Stimulated activated CD8-positive, alpha-beta memory T cell treated with anti-CD3 and anti-CD28 coated beads, Interleukin-15, amount 100 ng/mL, for 48 hours (primary cell): Measurements from ENCODE around the gene CA6.
"Not testable (repeated sequence)": the region's sequence is repeated elsewhere in the genome, so short reads cannot be mapped to it uniquely, and the experiment has no call there.

ENCODE experiments used
- DNase-seq, 2 donors: peaks; one replicate each; pipeline ENCODE4 v3.0.0-alpha.2; 2020; ENCODE audit warnings: low read depth in 2 of 2

CA6 gene

GRCh38 chr1:8945568-8945967, at the start of gene CA6:
Gene CA6 (plus strand): TSS chr1:8945868. CDS start chr1:8945887, 19 bp downstream.
- no peak for DNase-seq

- DNase-seq = not testable (repeated sequence)
Measured at GRCh38 chr1:8896775-8897174, 48.9 kb upstream of the CA6 start.

- not testable (repeated sequence) for DNase-seq
Measured at GRCh38 chr1:8897505-8897904, 48.2 kb upstream of the CA6 start.

- DNase-seq = not testable (repeated sequence)
Measured at GRCh38 chr1:8898418-8898817, 47.2 kb upstream of the CA6 start.

- DNase-seq = no peak
Measured at GRCh38 chr1:8899046-8899445, 46.6 kb upstream of the CA6 start.

- not testable (repeated sequence) for DNase-seq
Measured at GRCh38 chr1:8900684-8901083, 45.0 kb upstream of the CA6 start.

- no peak for DNase-seq
Measured at GRCh38 chr1:8902765-8903164, 42.9 kb upstream of the CA6 start.

GRCh38 chr1:8903410-8903809, 42.3 kb upstream of the CA6 start:
- DNase-seq = no peak

- no peak for DNase-seq
Measured at GRCh38 chr1:8903908-8904650, 41.6 kb upstream of the CA6 start.

- DNase-seq = no peak
Measured at GRCh38 chr1:8905582-8906191, 40.0 kb upstream of the CA6 start.

- DNase-seq = no peak
Measured at GRCh38 chr1:8908388-8909151, 37.1 kb upstream of the CA6 start.

GRCh38 chr1:8910331-8910730, 35.3 kb upstream of the CA6 start:
- no peak for DNase-seq

GRCh38 chr1:8910914-8911313, 34.8 kb upstream of the CA6 start:
- no peak for DNase-seq

GRCh38 chr1:8911416-8912309, 34.0 kb upstream of the CA6 start:
- DNase-seq = no peak

- DNase-seq = no peak
Measured at GRCh38 chr1:8913457-8913856, 32.2 kb upstream of the CA6 start.

- DNase-seq = no peak
Measured at GRCh38 chr1:8914466-8914865, 31.2 kb upstream of the CA6 start.

GRCh38 chr1:8915446-8915845, 30.2 kb upstream of the CA6 start:
- no peak for DNase-seq

GRCh38 chr1:8917536-8917935, 28.1 kb upstream of the CA6 start:
- DNase-seq = not testable (repeated sequence)

GRCh38 chr1:8922962-8923361, 22.7 kb upstream of the CA6 start:
- DNase-seq = no peak

GRCh38 chr1:8925406-8925805, 20.3 kb upstream of the CA6 start:
- no peak for DNase-seq

- no peak for DNase-seq
Measured at GRCh38 chr1:8925960-8926359, 19.7 kb upstream of the CA6 start.
